ENCODE results near the gene NRGN.

Gene NRGN

GRCh38 chr11:124779568-124779967, 39.8 kb downstream of the NRGN start:
- DNase-seq (ENCODE audit: low read depth in 2 of 2, low spot score in 1 of 2) = no peak

- no peak for DNase-seq (ENCODE audit: low read depth in 2 of 2, low spot score in 1 of 2)
These were observed 43.3 kb downstream of the NRGN start for GRCh38 chr11:124783002-124783401.

- DNase-seq (ENCODE audit: low read depth in 2 of 2, low spot score in 1 of 2) = no peak
These were observed 44.3 kb downstream of the NRGN start for GRCh38 chr11:124784051-124784450.

GRCh38 chr11:124788521-124788920, 48.8 kb downstream of the NRGN start:
- no peak for DNase-seq (ENCODE audit: low read depth in 2 of 2, low spot score in 1 of 2)

GRCh38 chr11:124791626-124792341, 52.0 kb downstream of the NRGN start:
- DNase-seq (ENCODE audit: low read depth in 2 of 2, low spot score in 1 of 2) = no peak

- no peak for DNase-seq (ENCODE audit: low read depth in 2 of 2, low spot score in 1 of 2)
These were observed 53.9 kb downstream of the NRGN start for GRCh38 chr11:124793466-124794278.

GRCh38 chr11:124796312-124796711, 56.6 kb downstream of the NRGN start:
- no peak for DNase-seq (ENCODE audit: low read depth in 2 of 2, low spot score in 1 of 2)
